ENCODE results near the gene MRPS18A.

Gene MRPS18A

DNA sequence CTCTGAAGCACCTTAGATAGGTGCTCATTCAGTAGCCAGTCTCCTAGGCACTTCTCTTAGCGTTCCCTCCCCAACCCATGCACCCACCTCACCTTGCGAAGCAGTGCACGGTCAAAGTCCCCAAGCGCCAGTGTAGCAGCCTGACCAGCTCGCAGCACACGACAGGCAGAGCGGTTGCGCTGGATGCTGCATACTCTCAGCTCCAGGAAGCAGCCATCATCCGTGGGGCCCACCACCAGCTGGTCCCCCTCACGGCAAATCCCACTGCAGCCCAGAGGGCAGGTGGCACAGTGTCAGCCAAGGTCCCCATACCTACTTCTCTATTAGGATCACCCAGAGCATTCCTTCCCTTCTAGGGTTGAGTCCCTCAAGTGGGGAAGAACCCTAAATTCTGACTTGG is 65.0 kb downstream of the MRPS18A start:
- no peak overlapping the region for H3K4me3 ChIP-seq (ENCODE audit: low read depth, low read length)
- TF ChIP-seq MYC (IDR thresholded peaks at IDR 0.05; ENCODE audit: low read depth, low read length) (no peak), POLR2A (IDR thresholded peaks at IDR 0.05; ENCODE audit: extremely low read depth, insufficient read length) (no peak), CTCF (IDR thresholded peaks at IDR 0.05; ENCODE audit: low read depth, low read length) (no peak)
- TF ChIP-seq, protein P1, sequence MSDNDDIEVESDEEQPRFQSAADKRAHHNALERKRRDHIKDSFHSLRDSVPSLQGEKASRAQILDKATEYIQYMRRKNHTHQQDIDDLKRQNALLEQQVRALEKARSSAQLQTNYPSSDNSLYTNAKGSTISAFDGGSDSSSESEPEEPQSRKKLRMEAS (IDR thresholded peaks at IDR 0.05; ENCODE audit: low read depth, low read length) = no peak
- DNase-seq (ENCODE audit: low read depth) = no peak

GRCh38 chr6:43621836-43622180 is 65.8 kb downstream of the MRPS18A start:
- H3K4me3 ChIP-seq (ENCODE audit: low read depth, low read length) = no peak overlapping the region
- TF ChIP-seq CTCF (IDR thresholded peaks at IDR 0.05; ENCODE audit: low read depth, low read length) (no peak), POLR2A (IDR thresholded peaks at IDR 0.05; ENCODE audit: extremely low read depth, insufficient read length) (no peak), MYC (IDR thresholded peaks at IDR 0.05; ENCODE audit: low read depth, low read length) (no peak)
- TF ChIP-seq, protein P1 (IDR thresholded peaks at IDR 0.05; ENCODE audit: low read depth, low read length) = no peak
- DNase-seq (ENCODE audit: low read depth) = no peak
